Stimulated activated CD8-positive, alpha-beta memory T cell treated with anti-CD3 and anti-CD28 coated beads, Interleukin-4, amount 100 ng/mL, for 48 hours (primary cell): Measurements from ENCODE around the gene PLXNB3.

ENCODE experiments used
- DNase-seq: peaks from one replicate; pipeline ENCODE4 v3.0.0-alpha.2; 2020

Gene PLXNB3

DNA sequence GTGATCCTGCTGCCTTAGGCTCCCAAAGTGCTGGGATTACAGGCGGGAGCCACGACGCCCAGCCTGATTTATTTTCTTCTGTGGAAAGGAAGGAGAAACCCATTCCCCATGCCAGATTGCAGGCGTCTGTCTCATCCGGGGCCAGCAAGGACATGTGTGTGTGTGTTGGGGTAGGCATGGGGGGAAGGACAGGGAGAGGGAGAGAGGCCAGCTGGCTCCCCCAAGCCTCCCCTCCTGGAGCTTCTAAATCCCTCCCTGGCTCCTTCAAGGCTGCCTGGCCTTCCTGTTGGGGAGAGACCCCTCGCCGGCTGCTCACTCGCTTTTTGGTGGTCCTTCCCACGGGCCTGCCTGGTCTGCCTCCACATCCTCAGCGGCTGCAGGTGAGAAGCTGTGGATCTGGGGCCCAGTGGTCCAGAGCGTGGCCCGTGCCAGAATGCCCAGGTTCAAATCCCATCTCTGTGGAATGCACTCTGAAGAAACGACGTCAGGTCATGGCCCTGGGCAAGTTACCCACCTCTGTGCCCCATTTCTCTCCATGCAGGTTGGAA, 1.3 kb upstream of the PLXNB3 start:
- no peak for DNase-seq

DNA sequence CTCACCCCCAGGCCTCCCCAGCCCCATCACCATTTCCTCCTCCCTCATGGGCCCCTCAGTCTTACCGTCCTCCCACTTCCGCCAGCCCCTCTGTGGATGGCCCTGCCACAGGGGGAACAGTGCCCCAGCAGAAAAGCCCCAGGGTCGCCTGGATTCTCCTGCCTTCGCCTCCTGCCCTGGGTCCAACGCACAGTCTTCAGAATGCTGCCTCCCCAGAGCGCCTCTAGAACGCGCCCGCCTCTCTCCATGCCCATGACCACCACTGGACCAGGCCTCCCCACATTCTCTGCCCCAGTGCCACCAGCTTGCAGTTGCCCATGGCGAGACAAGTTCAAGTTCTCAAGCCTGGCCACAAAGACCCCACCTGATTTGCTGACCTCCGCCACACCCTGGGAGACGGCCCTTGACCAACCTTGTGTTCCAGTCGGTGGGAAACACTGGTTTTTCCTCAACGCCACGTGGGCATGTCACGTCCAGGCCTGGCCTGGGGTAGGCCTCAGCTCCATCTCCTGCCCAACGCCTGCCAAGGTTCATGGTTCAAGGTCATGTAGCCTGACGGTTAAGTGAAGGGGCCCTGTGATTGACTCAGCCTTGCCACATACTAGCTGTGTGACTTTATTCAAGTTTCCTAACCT, 634 bp upstream of the PLXNB3 start:
- no peak for DNase-seq

DNA sequence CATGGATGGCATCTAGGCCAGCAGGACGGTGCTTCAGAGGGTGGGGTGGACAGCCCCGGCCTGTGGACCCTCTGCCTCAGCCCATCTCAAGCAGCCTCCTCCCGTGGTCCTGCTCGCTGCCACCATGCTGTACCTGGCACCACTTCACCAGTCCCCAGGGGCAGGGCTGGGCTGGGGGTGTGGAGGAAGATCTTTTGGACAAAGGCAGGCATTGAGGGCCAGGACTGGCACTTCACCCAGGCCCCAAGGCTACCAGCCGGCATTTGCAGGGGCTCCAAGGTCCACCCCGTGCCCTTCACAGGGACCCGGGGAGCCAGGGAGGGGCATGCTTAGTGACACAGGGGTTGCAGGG, 713 bp downstream of the PLXNB3 start:
- DNase-seq = no peak

DNA sequence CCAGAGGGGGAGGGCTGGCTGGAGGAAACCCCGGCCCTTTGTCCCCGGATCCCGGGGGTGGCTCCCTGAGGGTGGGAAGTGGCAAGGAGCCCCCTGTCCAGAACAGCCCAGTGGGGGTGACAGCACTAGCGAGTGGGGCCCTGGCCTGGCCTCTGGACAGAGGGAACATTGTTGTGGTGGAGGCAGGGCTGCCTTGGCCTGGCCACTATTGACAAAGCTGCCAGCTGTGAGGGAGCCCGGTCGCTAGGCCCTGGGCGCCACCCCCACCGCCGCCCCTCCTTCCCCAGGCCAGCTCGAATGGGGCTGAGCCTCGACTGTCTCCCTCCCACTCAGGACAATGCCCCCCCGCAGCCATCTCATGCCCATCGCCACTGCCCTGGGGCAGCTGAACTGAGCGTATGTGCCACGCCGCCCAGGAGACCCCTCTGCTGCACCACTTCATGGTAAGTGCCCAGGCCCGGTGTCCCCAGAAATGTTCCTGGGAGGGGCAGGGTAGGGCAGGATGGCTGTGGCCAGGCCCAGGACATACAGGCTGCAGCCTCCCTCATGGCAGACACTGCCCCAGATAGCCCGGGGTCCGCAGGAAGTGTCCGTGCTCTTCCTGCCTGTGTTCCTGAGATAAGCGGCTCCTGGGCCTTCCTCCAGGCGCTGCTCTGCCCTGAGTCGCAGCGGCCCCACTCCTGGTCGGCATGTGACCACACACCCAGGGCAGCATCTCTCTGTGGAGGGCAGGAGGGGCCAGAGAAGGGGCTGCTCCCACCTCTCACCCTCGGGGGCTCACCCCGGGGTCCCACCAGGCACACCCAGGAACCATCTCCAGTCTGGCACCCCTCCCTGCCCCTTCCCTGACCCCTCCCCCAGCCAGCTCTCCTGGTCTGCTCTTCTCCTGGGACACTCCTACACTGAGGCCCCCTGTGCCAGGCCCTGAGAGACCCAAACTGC, 1.4 kb downstream of the PLXNB3 start:
- no peak for DNase-seq

DNA sequence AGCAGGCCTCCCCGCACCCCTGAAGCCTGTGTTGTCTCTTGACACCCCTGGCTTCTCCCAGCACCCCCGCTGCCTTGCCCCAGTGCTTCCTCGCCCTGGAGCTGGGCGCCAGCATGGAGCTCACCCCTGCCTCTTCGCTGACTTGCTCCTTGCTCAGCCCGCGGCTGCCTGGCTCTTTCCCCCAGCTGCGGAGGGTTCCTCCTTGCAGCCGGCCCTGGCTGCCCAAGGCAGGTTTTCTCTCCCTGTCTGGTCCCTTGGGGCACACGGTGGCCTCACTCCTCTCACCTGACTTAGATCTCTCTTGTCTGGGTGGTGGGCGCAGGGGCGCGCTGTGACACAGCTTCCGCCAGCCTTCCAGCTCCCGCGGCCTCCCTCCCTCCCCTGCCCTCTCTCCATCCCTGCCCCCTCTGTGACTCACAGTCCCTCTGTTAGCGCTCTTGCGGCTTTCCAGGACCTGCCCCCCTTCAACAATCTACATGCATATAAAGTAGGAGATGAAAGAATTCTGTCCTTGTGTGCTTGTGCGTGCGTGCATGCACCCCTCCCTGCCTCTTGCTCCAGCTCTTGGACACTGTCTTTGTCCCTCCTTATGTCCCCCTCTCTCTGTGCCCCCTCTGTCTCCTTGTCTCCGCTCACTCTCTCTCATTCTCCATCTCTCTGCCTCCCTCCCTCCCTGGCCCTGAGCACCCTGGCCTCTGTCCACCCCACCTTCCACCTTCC, 2.2 kb downstream of the PLXNB3 start:
- DNase-seq = peak; percentile 59

DNA sequence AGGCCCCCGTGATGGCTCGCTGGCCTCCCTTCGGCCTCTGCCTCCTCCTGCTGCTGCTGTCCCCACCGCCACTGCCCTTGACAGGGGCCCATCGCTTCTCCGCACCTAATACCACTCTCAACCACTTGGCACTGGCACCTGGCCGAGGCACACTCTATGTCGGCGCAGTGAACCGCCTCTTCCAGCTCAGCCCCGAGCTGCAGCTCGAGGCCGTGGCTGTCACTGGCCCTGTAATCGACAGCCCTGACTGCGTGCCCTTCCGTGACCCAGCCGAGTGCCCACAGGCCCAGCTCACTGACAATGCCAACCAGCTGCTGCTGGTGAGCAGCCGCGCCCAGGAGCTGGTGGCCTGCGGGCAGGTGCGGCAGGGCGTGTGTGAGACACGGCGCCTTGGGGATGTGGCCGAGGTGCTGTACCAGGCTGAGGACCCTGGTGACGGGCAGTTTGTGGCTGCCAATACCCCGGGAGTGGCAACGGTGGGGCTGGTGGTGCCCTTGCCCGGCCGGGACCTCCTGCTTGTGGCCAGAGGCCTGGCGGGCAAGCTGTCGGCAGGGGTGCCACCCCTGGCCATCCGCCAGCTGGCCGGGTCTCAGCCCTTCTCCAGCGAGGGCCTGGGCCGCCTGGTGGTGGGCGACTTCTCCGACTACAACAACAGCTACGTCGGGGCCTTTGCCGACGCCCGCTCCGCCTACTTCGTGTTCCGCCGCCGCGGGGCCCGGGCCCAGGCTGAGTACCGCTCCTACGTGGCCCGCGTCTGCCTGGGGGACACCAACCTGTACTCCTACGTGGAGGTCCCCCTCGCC, 3.0 kb downstream of the PLXNB3 start:
- DNase-seq = no peak

DNA sequence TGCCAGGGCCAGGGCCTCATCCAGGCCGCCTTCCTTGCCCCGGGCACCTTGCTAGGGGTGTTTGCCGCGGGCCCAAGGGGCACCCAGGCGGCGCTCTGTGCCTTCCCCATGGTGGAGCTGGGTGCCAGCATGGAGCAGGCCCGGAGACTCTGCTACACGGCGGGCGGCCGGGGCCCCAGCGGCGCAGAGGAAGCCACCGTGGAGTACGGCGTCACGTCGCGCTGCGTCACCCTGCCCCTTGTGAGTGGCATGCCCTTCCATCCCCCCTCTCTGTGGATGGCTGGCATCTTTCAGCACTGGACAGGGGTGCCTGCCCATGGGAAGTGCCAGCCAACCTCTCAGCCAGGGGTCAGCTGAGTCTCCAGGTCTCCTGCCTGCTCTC, 3.6 kb downstream of the PLXNB3 start:
- DNase-seq = no peak

DNA sequence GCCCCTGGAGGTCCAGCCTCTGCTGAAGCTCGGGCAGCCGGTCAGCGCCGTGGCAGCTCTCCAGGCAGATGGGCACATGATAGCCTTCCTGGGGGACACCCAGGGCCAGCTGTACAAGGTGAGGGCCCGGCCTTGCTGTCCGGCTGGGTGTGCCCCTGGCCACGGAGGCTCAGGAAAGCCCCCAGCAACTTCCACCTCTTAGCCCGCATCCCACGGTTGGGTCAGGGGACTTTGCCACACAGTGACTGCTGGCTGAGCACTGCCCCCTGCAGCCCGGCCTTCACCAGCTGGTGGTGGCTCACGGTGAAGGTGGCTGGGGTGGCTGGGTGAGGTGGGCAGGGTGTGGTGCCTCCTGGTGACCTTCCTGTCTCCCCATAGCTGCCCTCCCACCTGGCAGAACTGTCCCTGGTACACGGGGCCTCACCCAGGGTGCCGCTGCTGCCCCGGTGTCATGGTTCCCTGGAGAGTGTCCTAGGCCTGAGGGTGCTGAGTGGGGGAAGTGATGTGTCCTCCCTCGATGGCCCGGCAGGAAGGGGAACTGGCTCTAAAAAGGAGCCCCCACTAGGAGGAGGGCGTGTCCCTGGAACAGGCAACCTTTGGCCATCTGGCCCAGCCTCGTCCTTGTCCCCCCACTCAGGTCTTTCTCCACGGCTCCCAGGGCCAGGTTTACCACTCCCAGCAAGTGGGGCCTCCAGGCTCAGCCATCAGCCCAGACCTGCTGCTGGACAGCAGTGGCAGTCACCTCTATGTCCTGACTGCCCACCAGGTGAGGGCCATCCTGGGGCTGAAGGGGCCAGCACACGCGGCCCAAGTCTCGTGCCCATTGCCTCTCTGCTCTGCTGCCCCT, 4.5 kb downstream of the PLXNB3 start:
- no peak for DNase-seq

DNA sequence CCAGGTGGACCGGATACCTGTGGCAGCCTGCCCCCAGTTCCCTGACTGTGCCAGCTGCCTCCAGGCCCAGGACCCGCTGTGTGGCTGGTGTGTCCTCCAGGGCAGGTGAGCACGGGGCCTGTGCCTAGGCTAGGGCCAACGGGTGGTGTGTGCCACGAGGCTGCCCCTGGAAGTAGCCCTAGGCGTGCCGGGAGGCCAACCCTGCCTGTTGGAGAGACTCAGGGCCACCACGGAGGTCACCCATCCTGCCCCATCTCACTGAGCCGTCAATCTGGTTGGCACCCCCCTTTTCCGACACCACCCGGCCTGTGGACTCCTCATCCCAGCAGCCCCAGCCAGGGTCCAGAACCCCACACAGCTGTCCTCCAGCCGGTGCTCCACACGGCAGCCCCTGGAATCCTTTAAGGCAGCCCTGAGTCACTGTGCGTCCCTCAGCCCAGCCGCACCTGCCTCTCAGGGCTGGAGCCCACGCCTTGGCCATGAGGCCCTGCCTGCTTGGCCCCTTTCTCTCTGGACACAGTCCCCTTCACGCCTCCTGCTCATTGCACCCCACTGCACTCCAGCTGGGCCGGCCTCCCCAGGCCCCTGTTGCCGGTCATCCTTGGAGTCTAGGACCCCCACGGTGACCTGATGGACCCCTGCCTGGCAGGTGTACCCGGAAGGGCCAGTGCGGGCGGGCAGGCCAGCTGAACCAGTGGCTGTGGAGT, 5.3 kb downstream of the PLXNB3 start:
- DNase-seq = no peak

DNA sequence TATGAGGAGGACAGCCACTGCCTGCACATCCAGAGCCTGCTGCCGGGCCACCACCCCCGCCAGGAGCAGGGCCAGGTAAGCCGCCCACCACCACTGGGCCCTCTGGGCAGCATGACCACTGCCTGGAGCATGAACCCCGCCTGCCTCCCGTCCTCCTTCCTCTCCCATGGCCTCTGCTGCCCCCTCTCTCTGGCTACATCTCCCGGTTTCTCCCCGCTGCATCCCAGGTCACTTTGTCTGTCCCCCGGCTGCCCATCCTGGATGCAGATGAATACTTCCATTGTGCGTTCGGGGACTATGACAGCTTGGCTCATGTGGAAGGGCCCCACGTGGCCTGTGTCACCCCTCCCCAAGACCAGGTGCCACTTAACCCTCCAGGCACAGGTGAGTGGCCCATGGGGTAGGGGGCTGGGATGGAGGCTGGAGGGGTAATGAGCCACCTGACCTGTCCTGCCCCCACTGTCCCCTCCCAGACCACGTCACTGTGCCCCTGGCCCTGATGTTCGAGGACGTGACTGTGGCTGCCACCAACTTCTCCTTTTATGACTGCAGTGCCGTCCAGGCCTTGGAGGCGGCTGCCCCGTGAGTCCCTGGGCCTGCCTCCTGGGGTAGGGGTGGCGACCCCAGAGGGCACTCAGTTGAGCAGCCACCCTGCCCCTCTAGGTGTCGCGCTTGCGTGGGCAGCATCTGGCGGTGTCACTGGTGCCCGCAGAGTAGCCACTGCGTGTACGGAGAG, 6.0 kb downstream of the PLXNB3 start:
- no peak for DNase-seq

DNA sequence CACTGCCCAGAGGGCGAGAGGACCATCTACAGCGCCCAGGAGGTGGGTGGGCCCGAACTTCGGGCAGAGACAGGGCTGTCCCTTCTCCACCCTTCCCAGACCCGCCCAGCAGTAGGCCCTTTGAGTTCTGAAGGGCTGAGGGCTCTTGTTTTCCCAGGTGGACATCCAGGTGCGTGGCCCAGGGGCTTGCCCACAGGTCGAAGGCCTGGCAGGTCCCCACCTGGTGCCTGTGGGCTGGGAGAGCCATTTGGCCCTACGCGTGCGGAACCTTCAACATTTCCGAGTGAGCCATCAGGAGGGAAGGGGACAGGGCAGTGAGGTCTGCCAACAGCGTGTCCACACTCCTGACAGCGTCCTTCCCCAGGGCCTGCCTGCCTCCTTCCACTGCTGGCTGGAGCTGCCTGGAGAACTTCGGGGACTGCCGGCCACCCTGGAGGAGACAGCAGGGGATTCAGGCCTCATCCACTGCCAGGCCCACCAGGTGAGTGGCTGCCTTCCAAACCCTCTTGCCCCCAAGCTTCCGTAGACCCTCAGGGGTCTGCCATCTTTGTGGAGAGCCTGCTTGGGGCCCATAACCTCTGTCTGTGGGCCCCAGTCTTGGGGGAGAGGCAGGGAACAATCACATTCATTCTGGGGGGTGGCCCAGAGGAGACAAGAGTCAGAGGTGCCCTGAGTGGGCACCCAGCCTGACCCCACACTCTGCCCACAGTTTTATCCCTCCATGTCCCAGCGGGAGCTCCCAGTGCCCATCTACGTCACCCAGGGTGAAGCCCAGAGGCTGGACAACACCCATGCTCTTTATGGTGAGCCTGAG, 6.8 kb downstream of the PLXNB3 start:
- DNase-seq = no peak

DNA sequence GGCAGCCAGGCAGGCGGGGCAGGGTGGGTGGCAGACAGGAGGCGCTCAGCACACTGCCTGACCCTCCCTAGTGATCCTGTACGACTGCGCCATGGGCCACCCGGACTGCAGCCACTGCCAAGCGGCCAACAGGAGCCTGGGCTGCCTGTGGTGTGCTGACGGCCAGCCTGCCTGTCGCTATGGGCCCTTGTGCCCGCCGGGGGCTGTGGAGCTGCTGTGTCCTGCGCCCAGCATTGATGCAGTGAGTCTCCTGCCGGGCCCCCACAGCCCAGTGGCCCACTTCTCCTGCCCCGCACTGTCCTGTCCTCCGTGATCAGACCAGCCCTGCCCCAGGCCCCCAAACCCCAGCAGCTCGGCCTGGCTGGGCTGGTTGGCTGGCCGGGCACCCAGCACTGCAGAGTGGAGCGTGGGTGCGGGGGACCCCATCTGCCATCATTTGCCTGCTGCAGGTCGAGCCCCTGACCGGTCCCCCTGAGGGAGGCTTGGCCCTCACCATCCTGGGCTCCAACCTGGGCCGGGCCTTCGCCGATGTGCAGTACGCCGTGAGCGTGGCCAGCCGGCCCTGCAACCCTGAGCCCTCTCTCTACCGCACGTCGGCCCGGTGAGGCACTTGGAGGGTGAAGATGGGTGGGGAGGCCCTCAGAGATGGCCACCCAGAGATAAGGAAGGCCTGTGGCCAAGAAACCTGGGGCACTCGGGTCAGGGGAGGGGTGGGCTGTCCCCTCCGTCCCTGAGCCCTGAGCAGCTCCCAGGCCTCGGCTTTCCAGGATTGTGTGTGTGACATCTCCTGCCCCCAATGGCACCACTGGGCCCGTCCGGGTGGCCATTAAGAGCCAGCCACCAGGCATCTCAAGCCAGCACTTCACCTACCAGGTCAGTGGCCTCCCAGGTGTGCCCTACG, 7.6 kb downstream of the PLXNB3 start:
- no peak for DNase-seq

DNA sequence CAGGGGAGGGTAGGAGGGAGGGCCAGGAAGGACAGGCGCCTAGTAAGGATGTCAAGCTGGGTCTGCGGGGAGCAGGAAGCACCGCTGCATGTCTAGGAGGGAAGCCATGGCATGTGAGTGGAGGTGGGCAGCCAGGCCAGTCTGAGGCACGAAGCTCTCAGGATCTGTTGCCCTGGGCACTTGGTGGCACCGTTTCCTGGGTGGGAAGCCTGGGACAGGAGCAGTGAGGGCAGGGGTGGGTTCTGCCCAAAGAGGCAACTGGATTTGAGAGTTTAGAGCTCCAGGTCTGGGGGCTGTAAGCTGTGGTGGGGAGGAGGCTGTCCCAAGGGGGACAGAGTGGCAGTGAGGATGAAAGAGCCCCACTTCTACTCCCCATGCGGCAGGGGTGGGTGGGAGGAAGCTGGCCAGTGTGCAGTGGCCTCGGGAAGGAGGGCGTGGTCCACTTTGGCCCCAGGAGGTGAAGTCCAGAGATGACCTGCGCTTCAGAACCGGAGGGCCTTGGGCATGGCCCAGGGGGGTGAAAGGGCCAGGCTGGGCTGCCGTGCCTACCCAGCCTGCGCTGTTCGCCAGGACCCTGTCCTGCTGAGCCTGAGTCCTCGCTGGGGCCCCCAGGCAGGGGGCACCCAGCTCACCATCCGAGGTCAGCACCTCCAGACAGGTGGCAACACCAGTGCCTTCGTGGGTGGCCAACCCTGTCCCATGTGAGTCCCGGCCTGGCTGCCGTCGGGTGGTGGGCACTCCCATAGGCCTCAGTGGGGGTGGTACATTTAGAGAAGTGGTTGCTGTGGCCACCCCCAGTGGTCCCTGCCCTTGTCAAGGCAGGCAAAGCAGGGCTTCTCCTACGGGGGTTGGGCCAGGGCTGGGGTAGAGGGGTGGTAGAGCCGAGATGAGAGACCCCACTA, 8.5 kb downstream of the PLXNB3 start:
- DNase-seq = no peak

DNA sequence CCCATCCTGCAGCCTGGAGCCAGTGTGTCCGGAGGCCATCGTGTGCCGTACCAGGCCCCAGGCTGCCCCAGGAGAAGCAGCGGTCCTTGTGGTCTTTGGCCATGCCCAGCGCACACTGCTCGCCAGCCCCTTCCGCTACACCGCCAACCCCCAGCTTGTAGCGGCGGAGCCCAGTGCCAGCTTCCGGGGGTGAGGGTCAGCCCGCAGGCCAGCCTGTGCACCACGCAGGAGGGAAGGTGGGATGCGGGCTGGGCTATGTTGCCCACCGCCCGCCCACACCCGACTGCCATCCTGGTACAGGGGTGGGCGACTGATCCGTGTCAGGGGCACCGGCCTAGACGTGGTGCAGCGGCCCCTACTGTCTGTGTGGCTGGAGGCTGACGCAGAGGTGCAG, 9.2 kb downstream of the PLXNB3 start:
- DNase-seq = no peak

DNA sequence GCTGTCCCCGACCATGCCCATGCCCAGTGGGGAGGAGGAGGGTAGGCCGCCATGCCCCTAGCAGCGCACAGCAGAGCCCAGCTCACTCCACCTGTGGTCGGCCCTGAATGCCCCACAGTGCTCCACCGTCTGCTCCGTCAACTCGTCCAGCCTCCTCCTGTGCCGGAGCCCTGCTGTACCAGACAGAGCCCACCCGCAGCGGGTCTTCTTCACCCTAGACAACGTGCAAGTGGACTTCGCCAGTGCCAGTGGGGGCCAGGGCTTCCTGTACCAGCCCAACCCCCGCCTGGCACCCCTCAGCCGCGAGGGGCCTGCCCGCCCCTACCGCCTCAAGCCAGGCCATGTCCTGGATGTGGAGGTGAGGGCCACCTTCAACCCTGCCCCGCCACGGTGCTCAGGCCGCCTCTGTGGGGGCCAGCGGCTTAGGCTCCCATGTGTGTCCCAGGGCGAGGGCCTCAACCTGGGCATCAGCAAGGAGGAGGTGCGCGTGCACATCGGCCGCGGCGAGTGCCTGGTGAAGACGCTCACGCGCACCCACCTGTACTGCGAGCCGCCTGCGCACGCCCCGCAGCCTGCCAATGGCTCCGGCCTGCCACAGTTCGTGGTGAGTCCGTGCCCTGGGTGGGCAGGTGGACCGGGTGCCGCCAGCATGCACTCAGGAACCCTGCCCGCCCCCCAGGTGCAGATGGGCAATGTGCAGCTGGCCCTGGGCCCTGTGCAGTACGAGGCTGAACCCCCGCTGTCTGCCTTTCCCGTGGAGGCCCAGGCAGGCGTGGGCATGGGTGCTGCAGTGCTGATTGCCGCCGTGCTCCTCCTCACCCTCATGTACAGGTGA, 9.9 kb downstream of the PLXNB3 start:
- no peak for DNase-seq

DNA sequence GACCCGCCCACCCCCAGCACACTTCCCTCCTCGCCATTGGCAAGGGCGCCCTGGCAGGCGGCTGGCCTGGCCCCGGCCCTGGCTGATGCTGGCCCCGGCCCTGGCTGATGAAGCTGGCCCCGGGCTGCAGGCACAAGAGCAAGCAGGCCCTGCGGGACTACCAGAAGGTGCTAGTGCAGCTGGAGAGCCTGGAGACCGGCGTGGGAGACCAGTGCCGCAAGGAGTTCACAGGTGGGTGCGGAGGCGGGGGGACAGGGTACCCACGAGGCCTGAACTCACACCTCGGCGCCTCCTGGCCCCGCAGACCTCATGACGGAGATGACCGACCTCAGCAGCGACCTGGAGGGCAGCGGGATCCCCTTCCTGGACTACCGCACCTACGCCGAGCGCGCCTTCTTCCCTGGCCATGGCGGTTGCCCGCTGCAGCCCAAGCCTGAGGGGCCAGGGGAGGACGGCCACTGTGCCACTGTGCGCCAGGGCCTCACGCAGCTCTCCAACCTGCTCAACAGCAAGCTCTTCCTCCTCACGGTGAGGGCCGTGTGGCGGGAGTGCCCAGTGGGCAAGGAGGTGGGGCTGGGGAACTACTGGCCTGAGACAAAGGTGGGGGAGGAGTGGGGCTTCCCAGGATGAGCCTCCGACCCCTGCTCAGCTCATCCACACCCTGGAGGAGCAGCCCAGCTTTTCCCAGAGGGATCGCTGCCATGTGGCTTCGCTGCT, 10.7 kb downstream of the PLXNB3 start:
- DNase-seq = no peak
